PFSK-1 (cell line): Measurements from ENCODE around the gene CEP170.

Experiments used
- FOXP2 ChIP-seq: optimal IDR thresholded peaks from 2 replicates; pipeline ENCODE3; 2011; ENCODE audit warnings: borderline replicate concordance, control low read depth, inconsistent platforms; ENCODE audit not compliant: insufficient read depth; ENCODE audit errors: extremely low read length, extremely low read depth
- POLR2AphosphoS5 ChIP-seq: IDR thresholded peaks from 2 replicates; pipeline ENCODE4 v1.6.1; 2012; ENCODE audit warnings: low read depth, mild to moderate bottlenecking, control low read depth, low read length, moderate library complexity
- SIN3A ChIP-seq: IDR thresholded peaks from 2 replicates; pipeline ENCODE4 v1.6.1; 2012; ENCODE audit warnings: mild to moderate bottlenecking, low read length, moderate library complexity, borderline replicate concordance; ENCODE audit not compliant: insufficient read depth
- TAF1 ChIP-seq: IDR thresholded peaks from 2 replicates; pipeline ENCODE4 v1.6.1; 2012; ENCODE audit warnings: low read length, control low read depth, borderline replicate concordance; ENCODE audit not compliant: insufficient read depth
- TF ChIP-seq, protein P1 (sequence below), 2 experiments: IDR thresholded peaks; 2 replicates each; pipeline versions ENCODE4 v1.6.1 to v1.8.0; 2011 to 2012; ENCODE audit warnings: low read depth in 2 of 2, low read length in 2 of 2, control low read depth in 1 of 2, inconsistent platforms in 1 of 2, mild to moderate bottlenecking in 1 of 2, moderate library complexity in 1 of 2; ENCODE audit not compliant: insufficient read depth in 1 of 2

CEP170 gene

GRCh38 chr1:243218059-243218458 is 37.0 kb downstream of the CEP170 start:
- TF ChIP-seq SIN3A: no peak
- no peak for TF ChIP-seq FOXP2
- no peak for TF ChIP-seq POLR2AphosphoS5
- TF ChIP-seq TAF1: no peak
- TF ChIP-seq, protein P1, sequence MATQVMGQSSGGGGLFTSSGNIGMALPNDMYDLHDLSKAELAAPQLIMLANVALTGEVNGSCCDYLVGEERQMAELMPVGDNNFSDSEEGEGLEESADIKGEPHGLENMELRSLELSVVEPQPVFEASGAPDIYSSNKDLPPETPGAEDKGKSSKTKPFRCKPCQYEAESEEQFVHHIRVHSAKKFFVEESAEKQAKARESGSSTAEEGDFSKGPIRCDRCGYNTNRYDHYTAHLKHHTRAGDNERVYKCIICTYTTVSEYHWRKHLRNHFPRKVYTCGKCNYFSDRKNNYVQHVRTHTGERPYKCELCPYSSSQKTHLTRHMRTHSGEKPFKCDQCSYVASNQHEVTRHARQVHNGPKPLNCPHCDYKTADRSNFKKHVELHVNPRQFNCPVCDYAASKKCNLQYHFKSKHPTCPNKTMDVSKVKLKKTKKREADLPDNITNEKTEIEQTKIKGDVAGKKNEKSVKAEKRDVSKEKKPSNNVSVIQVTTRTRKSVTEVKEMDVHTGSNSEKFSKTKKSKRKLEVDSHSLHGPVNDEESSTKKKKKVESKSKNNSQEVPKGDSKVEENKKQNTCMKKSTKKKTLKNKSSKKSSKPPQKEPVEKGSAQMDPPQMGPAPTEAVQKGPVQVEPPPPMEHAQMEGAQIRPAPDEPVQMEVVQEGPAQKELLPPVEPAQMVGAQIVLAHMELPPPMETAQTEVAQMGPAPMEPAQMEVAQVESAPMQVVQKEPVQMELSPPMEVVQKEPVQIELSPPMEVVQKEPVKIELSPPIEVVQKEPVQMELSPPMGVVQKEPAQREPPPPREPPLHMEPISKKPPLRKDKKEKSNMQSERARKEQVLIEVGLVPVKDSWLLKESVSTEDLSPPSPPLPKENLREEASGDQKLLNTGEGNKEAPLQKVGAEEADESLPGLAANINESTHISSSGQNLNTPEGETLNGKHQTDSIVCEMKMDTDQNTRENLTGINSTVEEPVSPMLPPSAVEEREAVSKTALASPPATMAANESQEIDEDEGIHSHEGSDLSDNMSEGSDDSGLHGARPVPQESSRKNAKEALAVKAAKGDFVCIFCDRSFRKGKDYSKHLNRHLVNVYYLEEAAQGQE (IDR thresholded peaks at IDR 0.05; ENCODE audit: insufficient read depth in 1 of 2, low read depth in 2 of 2, low read length in 2 of 2): no peak

DNA sequence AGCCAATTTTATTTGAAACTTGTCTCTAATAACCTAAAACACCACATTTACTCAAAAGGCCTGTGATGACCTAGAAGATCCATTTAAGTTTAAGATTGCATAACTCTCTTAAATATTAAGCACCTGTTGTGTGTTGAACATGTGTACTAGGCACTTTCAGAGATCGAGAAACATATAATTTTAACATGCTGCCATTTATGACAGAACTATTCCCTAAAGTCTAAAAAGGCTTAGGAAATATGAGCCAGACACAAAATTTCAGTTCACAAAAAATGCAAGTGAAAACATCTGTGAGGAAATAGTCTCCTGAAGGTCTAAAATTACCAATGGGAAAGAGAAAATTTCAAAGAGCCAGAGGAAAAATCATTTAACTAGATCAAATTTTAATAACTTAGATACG is 37.7 kb downstream of the CEP170 start:
- no peak for TF ChIP-seq POLR2AphosphoS5
- TF ChIP-seq SIN3A: no peak
- TF ChIP-seq TAF1: no peak
- TF ChIP-seq, protein P1 (IDR thresholded peaks at IDR 0.05; ENCODE audit: insufficient read depth in 1 of 2, low read depth in 2 of 2, low read length in 2 of 2): no peak

DNA sequence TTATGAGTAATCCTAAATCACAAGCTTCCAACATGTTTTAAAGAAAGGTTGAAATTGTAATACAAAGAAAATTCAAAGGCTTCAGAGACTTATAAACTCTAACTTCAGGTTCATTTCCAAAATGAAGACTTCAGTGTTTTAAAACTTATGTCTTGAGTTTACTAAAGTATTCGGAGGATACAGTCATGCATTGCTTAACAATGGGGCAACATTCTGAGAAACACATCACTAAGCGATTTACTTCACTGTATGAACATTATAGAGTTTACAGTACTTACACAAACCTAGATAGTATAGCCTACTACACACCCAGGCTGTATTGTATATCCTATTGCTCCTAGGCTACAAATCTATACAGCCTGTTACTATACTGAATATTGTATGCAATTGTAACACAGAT is 38.3 kb downstream of the CEP170 start:
- TF ChIP-seq, protein P1 (IDR thresholded peaks at IDR 0.05; ENCODE audit: insufficient read depth in 1 of 2, low read depth in 2 of 2, low read length in 2 of 2): no peak
- TF ChIP-seq POLR2AphosphoS5: no peak
- TF ChIP-seq FOXP2: no peak
- no peak for TF ChIP-seq SIN3A
- TF ChIP-seq TAF1: no peak

GRCh38 chr1:243213045-243213787 is 41.9 kb downstream of the CEP170 start:
- no peak for TF ChIP-seq FOXP2
- TF ChIP-seq POLR2AphosphoS5: no peak
- no peak for TF ChIP-seq SIN3A
- TF ChIP-seq TAF1: no peak
- TF ChIP-seq, protein P1 (IDR thresholded peaks at IDR 0.05; ENCODE audit: insufficient read depth in 1 of 2, low read depth in 2 of 2, low read length in 2 of 2): no peak

GRCh38 chr1:243179720-243180119 is 75.4 kb downstream of the CEP170 start:
- TF ChIP-seq SIN3A (no peak), FOXP2 (no peak), TAF1 (no peak), POLR2AphosphoS5 (no peak)
- TF ChIP-seq, protein P1 (IDR thresholded peaks at IDR 0.05; ENCODE audit: insufficient read depth in 1 of 2, low read depth in 2 of 2, low read length in 2 of 2): no peak
